GM15510 (cell line): Measurements from ENCODE around the gene SERPINA3.

Experiments
- POLR2A ChIP-seq: IDR thresholded peaks from 3 replicates; pipeline ENCODE4 v1.6.1; 2011; ENCODE audit warnings: borderline replicate concordance; ENCODE audit not compliant: insufficient read length; ENCODE audit errors: extremely low read depth

Gene SERPINA3

GRCh38 chr14:94649543-94650443 is 37.6 kb downstream of the SERPINA3 start:
- no peak for TF ChIP-seq POLR2A

GRCh38 chr14:94650444-94650775 is 38.2 kb downstream of the SERPINA3 start:
- TF ChIP-seq POLR2A = no peak

- TF ChIP-seq POLR2A = no peak
Measured at GRCh38 chr14:94650806-94651805, 38.9 kb downstream of the SERPINA3 start.

GRCh38 chr14:94653321-94653720 is 41.1 kb downstream of the SERPINA3 start:
- no peak for TF ChIP-seq POLR2A

GRCh38 chr14:94654071-94654861 is 42.1 kb downstream of the SERPINA3 start:
- TF ChIP-seq POLR2A = no peak

GRCh38 chr14:94655169-94655710 is 43.0 kb downstream of the SERPINA3 start:
- TF ChIP-seq POLR2A = no peak

GRCh38 chr14:94656043-94656442 is 43.9 kb downstream of the SERPINA3 start:
- TF ChIP-seq POLR2A = no peak

- TF ChIP-seq POLR2A = no peak
Measured at GRCh38 chr14:94659256-94659655, 47.1 kb downstream of the SERPINA3 start.

GRCh38 chr14:94659901-94660300 is 47.7 kb downstream of the SERPINA3 start:
- no peak for TF ChIP-seq POLR2A

- no peak for TF ChIP-seq POLR2A
Measured at GRCh38 chr14:94660306-94660946, 48.2 kb downstream of the SERPINA3 start.

GRCh38 chr14:94663538-94663937 is 51.3 kb downstream of the SERPINA3 start:
- no peak for TF ChIP-seq POLR2A

GRCh38 chr14:94663965-94664704 is 51.9 kb downstream of the SERPINA3 start:
- no peak for TF ChIP-seq POLR2A

GRCh38 chr14:94665121-94665520 is 52.9 kb downstream of the SERPINA3 start:
- TF ChIP-seq POLR2A = no peak
